Measurements from ENCODE around the gene MPZL1. TPM values are rescaled to one million over a fixed set of nuclear protein-coding genes. Genes with fewer than 3 reads are reported as not detected.

Gene MPZL1
- total and polyA plus RNA-seq, 2 of the 8 experiments (the other 6 are each of a cell fraction or from before 2014, with no cell fraction given) = 37.8 to 120 TPM

DNA sequence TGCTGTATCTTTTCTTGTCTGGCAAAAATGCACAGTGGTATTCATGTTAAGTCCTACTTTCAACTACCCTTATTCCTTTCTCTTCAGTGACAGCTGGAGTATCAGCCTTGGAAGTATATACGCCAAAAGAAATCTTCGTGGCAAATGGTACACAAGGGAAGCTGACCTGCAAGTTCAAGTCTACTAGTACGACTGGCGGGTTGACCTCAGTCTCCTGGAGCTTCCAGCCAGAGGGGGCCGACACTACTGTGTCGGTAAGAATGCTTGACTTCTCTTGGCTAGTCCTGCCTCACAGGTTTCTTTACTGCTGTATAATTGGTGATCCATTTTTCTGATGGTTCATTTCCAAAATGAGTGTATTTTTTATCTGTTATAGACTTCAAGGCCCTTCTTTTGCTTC is 43.7 kb downstream of the MPZL1 start (continued):
- TF ChIP-seq SIN3A (conservative IDR thresholded peaks at IDR 0.05 in 1 of 2, IDR thresholded peaks at IDR 0.05 in 1 of 2; ENCODE audit: low read depth in 1 of 2, low read length in 2 of 2) (no peak), HDAC2 (IDR thresholded peaks at IDR 0.05; ENCODE audit: borderline replicate concordance in 1 of 2, low read depth in 2 of 2, low read length in 2 of 2) (no peak), BRCA1 (IDR thresholded peaks at IDR 0.05; ENCODE audit: low read depth, low read length) (no peak)
